GM18870 (cell line): ENCODE measurements around the gene SPACA7.
"Not testable (repeated sequence)": the region's sequence is repeated elsewhere in the genome, so short reads cannot be mapped to it uniquely, and the experiment has no call there.

Experiments used
- ATAC-seq: cut with Tn5 transposase; IDR thresholded peaks from one replicate; pipeline ENCODE4 v1.9.1; 2021; ENCODE audit warnings: moderate library complexity; ENCODE audit not compliant: unreplicated experiment

SPACA7 gene

DNA sequence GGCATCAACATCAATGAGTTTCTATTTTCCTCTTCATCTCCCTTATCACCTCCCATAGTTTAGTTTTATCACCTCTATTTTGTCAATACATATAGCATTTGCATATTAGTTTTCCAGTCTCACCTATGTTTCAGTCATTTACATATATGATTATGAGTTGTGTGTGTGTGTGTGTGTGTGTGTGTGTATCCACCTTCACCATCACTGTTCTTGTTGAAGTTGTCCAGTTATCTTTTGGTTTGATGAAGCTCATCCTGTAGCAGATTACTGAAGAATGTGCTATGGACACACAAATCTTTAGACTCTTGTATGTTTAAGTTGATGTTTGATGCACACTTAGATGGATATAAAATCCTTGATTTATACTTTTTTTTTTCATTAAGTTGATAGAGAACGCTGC, 40.5 kb downstream of the SPACA7 start:
- ATAC-seq = no peak

DNA sequence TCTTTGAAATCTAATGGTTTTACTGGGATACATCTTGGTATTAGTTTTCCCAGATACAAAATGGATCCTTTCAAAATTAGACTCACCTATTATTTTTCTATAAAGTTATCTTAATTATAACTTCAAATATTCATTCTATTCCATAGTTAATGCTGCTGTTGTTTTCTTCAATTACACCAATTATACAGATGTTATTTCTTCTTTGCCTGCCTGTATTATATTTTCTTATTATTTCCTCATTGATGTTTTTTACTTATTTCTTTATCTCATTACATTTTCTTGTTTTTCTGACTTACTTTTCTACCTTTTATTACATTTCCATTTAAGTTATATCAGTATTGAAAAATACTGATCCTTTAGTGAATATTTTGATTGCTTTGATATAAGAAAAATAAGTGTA, 40.9 kb downstream of the SPACA7 start:
- no peak for ATAC-seq

DNA sequence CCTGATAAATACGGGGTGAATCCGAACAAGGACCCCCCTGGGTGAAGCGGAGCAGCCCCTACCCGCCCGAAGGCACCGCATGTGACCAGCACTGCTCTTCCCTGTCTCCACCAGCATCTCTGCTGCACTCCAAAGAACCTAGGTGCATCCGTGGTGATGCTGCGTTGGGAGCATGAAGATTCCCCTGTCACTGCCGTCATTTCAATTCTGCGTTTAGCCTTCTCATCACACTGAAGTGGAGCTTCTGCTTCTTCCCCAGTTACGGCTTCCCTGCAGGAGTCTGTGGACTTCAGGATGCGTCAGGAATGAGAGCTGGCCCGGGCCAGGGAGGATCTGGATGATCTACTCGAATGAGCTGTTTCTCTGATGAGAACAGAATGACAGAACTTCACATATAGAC, 47.9 kb downstream of the SPACA7 start:
- no peak for ATAC-seq

DNA sequence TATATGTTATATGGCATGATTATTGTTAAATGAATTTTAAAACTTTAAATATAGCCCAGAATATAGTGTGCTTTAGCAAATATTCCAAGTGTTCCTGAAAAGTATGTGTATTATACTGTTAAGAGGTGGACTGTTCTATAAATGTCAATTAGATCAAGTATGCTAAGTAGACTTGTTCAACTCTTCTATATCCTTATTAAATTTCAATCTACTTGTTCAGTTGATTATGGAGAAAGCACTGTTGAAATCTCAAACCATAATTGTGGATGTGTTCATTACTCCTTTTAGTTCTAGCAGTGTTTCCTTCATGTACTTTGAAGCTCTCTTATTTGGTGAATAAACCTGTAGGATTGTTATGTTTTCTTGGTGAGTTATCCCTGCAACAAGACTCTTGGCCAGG, 52.5 kb downstream of the SPACA7 start:
- no peak for ATAC-seq

DNA sequence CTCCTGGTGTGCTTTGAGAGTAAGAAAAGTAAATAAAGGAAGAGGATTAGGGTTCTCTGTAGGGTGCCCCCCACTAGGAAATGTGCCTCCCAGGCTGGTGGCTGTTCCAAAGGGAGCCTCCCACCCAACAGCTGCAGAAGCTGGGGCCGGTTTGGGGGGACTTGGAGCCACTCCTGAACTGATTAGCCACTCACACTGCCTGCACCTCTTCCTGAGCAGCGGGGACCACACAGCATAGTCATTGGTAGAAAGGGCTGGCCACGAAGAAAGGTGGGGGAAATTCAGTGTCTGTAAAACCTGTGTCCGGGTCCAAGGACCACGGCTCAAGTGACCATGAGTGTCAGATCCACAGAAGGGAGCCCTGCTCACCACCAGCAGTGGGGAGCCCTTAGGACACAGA, 55.6 kb downstream of the SPACA7 start:
- ATAC-seq = no peak

DNA sequence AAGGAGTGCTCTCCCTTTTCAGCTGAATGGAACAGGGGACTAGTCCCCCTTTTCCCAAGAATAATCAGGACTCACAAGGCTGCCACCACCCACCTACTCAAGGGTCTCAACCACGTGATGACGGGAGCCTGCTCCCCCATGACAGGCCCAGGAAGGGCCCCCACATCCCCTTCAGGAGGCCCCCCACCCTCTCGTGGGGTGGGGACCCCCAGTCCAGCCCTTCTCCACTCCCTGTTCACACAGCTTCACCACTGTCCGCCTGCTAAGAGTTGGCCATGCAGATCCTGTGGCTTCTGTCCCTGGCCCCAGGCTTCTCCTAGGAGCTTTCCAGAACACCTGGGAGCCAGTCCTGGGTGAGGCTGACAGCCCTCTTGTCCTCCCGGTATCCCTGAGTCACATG, 56.6 kb downstream of the SPACA7 start:
- ATAC-seq = not testable (repeated sequence)

DNA sequence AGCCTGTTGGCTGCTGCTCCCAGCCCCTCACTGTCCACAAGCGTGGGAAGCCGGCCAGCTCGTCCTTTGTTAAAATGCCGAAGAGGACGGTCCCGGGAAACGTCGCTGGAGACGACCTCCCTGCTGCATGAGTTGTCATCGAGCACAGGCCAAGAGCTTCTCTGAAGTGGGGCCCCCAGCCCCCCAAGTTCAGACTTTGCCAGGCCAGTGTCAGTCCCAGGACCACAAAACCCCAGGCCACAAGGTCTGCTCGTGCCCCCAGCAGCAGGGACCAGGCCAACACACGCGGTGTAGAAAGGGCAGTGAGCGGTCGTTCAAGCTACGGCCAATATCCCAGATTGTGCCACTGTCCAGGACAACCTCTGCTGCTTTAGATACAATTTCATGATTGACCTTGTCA, 57.4 kb downstream of the SPACA7 start:
- not testable (repeated sequence) for ATAC-seq

DNA sequence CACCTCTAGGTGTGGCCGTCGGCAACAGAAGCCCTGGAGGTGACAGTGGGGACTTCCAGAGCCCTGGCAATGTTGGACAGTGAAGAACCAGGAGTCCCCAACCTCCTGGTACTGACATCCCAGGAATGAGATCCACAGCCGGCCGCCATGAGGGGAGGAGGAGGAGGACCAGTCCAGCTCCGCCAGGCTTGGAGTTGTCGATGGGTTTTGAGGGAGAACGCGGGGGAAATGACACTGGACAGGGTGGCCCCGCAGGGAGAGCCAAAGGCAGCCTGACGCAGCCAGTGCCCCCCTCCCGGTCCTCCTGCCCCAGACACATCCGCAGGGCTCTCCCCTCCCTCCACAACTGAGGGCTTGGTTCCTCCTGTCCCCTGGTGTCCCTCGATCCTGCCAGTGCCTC, 57.9 kb downstream of the SPACA7 start:
- ATAC-seq = no peak

DNA sequence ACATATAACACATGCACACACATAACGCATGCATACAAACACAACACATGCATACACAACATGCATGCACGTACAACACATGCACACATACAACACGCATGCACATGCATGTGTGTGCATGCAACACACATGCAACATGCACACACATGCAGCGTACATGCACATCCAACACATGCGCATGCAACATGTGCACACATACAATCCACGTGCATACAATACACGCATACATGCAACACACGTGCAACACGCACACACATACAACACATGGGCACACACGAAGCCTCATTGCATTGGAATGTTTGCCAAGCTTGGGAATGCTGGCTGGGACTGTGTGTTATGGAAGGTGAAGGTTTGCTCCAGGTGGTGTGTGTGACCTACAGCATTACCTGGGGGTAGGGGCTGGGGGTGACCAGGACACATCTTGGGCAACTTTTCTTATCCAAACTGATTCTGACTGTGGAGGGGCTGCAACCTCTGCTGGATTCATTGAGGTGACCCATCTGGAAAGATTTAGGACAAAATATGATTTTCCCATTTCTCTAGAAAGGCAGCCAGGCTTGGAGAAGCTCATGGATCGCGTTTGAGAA, 58.9 kb downstream of the SPACA7 start:
- ATAC-seq = no peak

DNA sequence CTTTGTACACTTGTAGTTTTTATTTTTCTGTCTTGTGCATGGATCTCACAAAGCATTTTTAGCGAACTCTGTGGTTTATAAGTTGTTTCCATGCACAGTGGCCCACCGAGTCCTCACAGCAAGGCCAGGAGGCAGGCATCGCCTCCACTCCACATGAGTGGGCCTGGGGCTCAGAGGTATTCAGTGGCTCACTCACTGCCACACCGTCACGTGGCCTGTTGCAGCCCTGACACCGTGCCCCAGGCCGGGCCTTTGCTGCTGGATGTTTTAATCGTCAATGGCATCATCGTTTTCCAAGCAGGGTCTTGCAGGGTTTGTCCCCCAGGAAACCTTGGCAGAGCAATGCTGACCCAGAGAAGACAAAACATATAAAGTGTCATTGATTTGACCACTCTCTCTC, 59.8 kb downstream of the SPACA7 start:
- no peak for ATAC-seq

DNA sequence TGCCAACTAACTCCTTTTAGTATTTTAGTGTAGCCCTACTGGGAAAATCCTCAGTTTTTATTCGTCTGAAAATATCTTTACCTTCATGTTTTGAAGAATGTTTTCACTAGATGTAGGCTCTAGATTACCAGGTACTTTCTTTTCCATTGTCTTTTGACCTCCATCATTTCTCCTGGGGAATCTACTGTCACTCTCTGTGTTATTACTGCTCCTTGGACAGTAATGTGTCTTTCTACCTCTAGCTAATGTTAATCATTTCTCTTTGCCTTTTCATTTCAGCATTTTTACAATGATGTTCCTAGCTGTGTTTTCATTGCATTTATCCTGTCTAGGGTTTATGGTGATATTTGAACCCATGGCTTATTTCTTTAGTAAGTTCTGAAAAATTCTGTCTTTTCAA, 61.9 kb downstream of the SPACA7 start:
- ATAC-seq = no peak

DNA sequence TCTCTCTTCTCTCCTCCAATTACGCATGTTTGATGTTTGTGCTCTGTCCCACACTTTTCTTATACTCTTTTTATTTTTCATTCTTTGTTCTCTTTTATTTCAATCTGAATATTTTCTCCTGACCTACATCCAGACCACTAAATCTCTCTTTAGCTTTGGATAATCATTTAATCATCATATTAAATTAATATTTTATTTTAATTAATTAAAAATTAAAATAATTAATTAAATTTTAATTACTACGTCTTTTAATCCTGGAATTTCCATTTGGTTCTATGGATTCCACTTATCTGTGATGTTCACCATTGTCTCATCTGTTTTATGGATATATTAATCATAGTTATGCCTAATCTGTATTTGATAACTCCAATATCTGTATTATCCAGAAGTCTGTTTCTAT, 62.4 kb downstream of the SPACA7 start:
- no peak for ATAC-seq

DNA sequence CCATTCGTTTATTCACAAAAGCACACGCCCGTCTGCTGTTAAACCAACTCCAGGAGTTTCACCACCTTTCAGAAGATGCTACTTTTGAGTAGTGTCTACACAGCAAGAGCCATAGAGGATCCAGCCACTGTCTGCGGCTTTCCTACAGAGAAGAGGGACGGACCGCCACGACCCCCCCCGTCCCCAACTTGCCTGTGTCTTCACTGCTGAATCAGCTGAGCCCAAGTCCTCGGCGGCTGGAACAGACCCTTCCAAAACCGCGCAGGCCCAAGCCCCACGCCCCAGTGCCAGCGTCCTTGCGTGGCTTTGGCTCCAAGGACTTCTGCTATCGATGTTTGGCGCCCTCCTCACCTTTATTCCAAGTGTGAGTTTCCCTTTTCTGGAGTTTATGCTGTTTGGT, 65.1 kb downstream of the SPACA7 start:
- ATAC-seq = no peak

DNA sequence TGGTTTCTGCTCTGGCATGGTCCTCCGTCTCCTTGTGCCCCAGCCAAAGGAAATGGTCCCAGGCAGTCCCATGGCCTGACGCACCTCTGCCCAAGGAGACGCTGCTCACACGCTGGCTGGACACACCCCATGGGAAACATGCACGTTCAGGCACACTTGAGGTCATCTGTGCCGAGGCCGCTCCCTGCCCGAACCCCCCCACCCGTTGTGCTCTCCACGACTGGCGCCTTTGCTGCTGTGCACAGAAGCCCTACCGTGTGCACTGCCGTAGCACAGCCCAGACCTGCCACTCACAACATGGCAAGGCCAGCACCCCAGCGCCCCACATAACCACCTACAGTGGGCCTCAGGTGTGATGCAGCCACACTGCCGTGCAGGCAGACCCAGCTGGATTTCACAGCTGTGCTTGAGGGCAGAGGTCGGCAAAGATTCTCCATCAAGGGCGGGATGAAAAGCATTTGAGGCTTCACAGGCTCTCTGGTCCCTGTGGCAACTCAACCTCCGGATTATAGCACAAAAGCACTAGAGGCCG, 65.7 kb downstream of the SPACA7 start:
- no peak for ATAC-seq

DNA sequence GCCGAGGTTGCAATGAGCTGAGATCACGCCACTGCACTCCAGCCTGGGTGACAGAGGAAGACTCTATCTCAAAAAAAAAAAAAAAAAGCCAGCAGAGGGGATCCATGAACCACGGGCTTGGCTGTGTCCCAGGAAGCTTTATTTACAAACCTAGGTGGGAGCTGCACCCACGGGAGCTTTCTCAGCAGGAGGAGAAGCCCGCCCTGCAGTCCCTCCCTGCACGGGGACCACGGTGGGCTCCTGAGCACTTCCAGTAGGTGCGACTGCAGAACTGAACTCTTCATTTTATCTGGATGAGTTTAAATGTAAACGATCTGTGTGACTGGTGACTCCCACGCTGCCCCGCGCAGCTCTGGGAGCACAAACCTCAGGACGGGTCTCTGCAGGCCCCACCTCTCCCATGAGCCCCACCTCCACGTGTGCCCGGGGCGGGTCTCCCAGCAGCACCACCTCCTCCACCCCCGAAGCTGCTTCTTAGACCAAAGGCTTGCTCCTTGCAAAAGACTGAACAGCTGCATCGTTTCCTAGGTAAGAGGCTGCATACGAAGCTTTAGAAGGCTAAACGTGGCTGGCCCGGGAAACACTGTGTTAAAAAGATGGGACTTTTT, 66.4 kb downstream of the SPACA7 start:
- ATAC-seq = no peak

DNA sequence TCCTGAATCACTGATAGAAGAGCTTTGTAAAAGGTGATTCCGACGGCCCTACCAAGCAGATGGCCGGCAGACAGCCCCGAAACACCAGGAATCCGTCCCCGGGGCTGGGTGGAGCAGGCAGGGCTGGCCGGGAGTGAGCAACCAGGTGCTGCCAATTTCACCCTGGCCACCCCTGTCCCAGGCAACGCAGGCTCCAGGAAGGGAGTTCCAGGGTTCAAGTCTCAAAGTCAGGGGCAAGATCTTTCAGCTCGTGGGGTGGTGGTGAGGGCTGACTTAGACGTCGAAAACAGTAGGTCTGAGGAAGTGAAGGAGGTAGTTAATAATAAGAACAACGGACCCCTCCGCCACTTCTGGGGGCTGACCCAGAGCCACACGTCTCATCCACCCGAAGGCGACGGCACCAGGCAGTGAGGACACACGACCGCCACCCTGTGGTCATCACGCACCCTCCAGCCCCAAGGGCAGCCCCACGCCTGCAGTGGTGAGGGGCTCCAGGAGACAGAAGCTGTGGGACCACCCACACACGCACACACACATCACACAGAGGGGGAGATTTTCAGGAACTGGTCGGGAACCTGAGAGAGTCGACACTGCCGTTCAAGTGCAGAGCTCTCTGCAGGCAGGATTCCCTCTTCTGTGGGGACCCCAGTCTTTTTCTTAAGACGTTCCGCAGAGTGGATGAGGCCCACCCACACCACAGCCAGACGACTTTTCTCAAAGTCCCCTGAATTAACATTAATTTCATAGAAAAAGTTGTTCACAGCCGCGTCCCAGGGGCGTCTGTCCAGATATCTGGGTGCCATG, 67.2 kb downstream of the SPACA7 start:
- ATAC-seq = no peak

DNA sequence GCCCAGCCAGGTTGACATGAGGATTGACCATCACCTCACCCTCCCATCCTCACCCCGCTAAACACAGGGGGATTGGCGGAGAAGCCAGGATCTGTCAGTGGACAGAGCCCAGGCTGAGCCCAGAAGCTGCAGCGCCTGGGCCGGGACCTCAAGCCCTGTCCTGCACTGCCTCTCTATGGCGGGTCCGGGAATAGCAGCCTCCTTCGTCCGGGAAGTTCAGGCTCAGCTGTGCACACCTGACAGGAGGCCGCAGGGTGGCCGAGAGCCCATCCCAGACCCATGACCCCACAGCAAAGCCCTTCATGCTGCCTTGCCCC, 67.8 kb downstream of the SPACA7 start:
- no peak for ATAC-seq

DNA sequence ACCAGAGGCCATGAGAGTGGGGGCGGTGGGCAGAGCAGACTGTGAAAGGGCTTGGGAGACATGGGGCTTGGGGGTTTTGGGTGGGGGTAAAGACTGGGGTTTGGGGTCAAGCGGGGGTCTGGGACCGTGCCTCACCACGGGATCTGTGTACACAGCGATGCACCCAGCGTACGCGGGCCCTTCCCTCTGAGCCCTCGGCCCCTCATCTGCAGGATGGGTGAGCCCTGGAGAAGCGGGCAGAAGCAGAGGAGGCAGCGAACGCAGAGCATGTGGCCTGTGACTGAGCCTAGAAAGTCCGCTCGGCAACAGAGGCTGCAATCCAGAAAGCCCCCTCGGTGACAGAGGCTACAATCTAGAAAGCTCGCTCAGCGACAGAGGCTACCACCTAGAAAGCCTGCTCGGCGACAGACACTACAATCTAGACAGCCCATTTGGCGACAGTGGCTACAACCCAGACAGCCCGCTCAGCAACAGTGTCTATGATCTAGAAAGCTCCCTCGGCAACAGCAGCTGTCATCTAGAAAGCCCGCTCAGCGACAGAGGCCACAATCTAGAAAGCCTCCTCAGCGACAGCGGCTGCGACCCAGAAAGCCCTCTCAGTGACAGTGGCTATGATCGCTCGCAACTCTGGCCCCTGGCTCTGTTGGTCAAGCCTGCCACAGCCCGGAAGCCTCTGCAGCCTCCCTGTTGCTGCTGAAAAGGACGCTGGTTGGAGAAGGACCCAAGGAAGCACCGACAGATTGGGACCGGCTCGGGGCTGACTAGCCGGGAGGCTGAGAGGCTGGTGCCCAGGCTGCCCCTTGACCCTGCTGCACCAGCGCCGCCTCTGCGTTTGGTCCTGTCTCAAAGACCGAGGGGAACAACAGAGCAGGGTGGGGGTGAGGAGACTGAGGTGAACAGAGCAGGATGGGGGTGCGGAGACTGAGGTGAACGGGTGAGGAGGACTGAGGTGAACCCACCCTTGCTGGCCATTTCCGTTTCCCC, 68.6 kb downstream of the SPACA7 start:
- ATAC-seq = no peak

DNA sequence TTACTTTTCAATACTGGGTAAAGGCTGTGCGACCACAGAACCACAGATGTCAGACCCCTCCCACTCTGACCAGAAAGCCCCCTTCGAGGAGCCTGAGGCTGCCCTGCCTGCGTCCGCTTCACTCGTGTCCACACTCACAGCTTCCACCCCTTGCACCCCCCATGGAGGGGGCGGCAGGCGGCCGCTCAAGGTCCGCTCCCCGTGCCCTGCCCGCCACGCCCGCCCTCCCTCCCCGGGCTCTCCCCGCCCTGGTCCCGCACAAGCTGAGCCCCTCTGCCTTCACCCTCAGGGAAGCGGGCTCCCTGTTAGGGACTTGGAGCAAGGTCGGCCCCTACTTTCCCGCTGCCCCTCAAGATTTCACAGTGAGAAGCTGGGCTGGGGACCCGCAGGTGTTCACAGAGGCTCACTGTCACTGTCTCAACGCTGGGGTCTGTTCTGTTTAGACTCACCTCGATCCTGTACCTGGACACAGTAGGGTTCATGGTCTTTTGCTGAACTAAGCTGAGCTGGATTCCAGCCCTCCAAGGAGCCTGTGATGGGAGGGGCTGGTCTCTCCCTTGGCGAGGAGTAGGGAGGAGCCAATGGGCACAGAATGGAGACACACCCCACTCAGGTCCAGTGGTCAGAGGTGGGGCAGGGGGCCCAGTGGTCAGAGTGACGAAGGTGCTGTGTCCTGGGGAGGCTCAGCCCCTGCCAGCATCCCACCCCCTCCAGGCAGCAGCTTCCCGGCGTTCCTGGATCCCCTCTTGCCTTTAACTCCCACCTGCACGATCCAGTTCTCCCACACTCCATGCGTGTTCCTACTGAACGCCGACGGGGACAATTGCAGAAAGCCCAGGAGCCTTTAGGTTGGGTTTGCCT, 69.5 kb downstream of the SPACA7 start:
- ATAC-seq = no peak

DNA sequence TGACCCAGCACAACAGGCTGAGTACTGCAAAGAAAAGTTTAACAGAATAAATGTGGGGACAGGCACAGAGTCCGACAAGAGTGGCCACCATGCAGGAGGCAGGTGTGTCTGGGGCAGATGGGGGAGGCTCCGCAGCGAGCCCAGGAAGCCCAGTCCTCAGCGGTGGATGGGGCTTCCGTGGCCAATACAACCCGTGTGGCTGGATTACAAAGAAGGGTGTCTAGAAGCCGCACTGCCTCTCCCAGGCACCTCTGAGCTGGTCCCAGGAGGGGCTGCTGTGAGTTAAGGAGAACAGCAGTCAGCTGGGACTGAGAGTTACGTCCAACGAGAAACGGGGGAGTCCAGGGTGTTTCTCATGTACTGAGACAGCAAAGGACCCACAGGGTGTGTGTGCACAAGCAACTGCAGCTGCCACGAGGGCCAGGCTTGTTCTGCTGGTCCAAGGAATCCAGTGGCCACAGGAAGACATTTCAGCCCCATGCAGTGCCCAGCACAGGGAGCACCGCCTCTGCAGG, 70.2 kb downstream of the SPACA7 start:
- ATAC-seq = no peak
